HepG2 (cell line): ENCODE measurements around the gene SMARCA4. TPM values are rescaled to one million over a fixed set of nuclear protein-coding genes. Genes with fewer than 3 reads are reported as not detected.
A peak's percentile ranks its signal among the peaks of the same experiment; 100 is the strongest.

Experiments
- AKAP8 ChIP-seq: sonication (generic); formaldehyde crosslinking; IDR thresholded peaks from 2 replicates; pipeline ENCODE4 v1.5.1; 2020; ENCODE audit warnings: mild to moderate bottlenecking, missing genetic modification reagents
- ARHGAP35 ChIP-seq: sonication (generic); formaldehyde crosslinking; IDR thresholded peaks from 2 replicates; pipeline ENCODE4 v1.9.0; 2022; ENCODE audit warnings: mild to moderate bottlenecking, inconsistent platforms, moderate library complexity, missing genetic modification reagents, borderline replicate concordance
- BRCA1 ChIP-seq: sonication (generic); formaldehyde crosslinking; IDR thresholded peaks from 2 replicates; pipeline ENCODE4 v1.4.0; 2020; ENCODE audit warnings: missing genetic modification reagents
- ETV6 ChIP-seq: sonication (generic); formaldehyde crosslinking; conservative IDR thresholded peaks from 2 replicates; pipeline ENCODE4 v1.4.0; 2020; ENCODE audit warnings: missing genetic modification reagents
- HMG20B ChIP-seq: conservative IDR thresholded peaks from 2 replicates; pipeline ENCODE4 v1.6.1; 2016; ENCODE audit warnings: missing genetic modification reagents, missing compliant biosample characterization
- KLF12 ChIP-seq: sonication (generic); formaldehyde crosslinking; IDR thresholded peaks from 2 replicates; pipeline ENCODE4 v1.4.0; 2020; ENCODE audit warnings: missing genetic modification reagents, borderline replicate concordance
- NONO ChIP-seq, 2 experiments: fragments of 450-650 bp in 1 of 2; sonication (generic) in 1 of 2; formaldehyde crosslinking in 1 of 2; IDR thresholded peaks in 1 of 2; conservative IDR thresholded peaks in 1 of 2; 2 replicates each; pipeline versions ENCODE4 v1.6.1 to v1.8.0; 2017 to 2022; ENCODE audit warnings: mild to moderate bottlenecking in 1 of 2, missing genetic modification reagents in 1 of 2, moderate library complexity in 1 of 2
- NR2F1 ChIP-seq, 2 experiments: fragments of 450-650 bp in 1 of 2; formaldehyde crosslinking in 1 of 2; IDR thresholded peaks; 2 replicates each; pipeline versions ENCODE4 v1.5.0 to v1.6.1; 2016 to 2020; ENCODE audit warnings: mild to moderate bottlenecking in 1 of 2, missing compliant biosample characterization in 1 of 2, missing genetic modification reagents in 1 of 2, moderate library complexity in 1 of 2
- POLR2AphosphoS2 ChIP-seq: IDR thresholded peaks from 2 replicates; pipeline ENCODE4 v1.6.1; 2011; ENCODE audit warnings: low read depth, low read length, improper control_type of control experiment
- RNF2 ChIP-seq: fragments of 450-650 bp; conservative IDR thresholded peaks from 2 replicates; pipeline ENCODE4 v1.6.1; 2016; ENCODE audit warnings: low read depth
- SMAD3 ChIP-seq: sonication (generic); formaldehyde crosslinking; IDR thresholded peaks from 2 replicates; pipeline ENCODE4 v1.4.0; 2020; ENCODE audit warnings: missing genetic modification reagents
- SP140L ChIP-seq: sonication (generic); formaldehyde crosslinking; IDR thresholded peaks from 2 replicates; pipeline ENCODE4 v1.4.0; 2020; ENCODE audit warnings: missing genetic modification reagents, borderline replicate concordance
- U2AF1 ChIP-seq: fragments of 200-400 bp; formaldehyde crosslinking; optimal IDR thresholded peaks from 2 replicates; pipeline ENCODE3; 2017; ENCODE audit warnings: mild to moderate bottlenecking, low read depth, low read length
- ZNF101 ChIP-seq: sonication (generic); formaldehyde crosslinking; IDR thresholded peaks from 2 replicates; pipeline ENCODE4 v1.4.0; 2020; ENCODE audit warnings: mild to moderate bottlenecking, low read depth, missing genetic modification reagents, borderline replicate concordance
- ZNF678 ChIP-seq: sonication (generic); formaldehyde crosslinking; IDR thresholded peaks from 2 replicates; pipeline ENCODE4 v1.4.0; 2020; ENCODE audit warnings: mild to moderate bottlenecking, missing genetic modification reagents
- ZNF841 ChIP-seq: sonication (generic); formaldehyde crosslinking; IDR thresholded peaks from 2 replicates; pipeline ENCODE4 v1.8.1; 2023; ENCODE audit warnings: missing genetic modification reagents, borderline replicate concordance
- ZNF879 ChIP-seq: sonication (generic); formaldehyde crosslinking; IDR thresholded peaks from 2 replicates; pipeline ENCODE4 v1.8.1; 2023; ENCODE audit warnings: missing genetic modification reagents
- polyA plus RNA-seq, 8 experiments: library from polyadenylated mRNA; depleted of rRNA in 3 of 8; stranded (reverse) in 7 of 8; unstranded in 1 of 8; fragments of >200 nt; fragmentation: Illumina TruSeq in 4 of 8; extraction: Trizol in 4 of 8; gene quantifications; 2 replicates each; pipeline versions ENCODE4 v1.2.1 to v1.2.3, GENCODE V29; 2011 to 2016; ENCODE audit warnings: low read depth in 4 of 8, missing spikeins in 1 of 8, mixed read lengths in 1 of 8; ENCODE audit not compliant: insufficient read depth in 1 of 8
- total RNA-seq, 5 experiments: library from RNA; depleted of rRNA; stranded (reverse); fragments of >200 nt; fragmentation: Illumina TruSeq; extraction: Trizol; gene quantifications; 2 replicates each; pipeline ENCODE4 v1.2.3, GENCODE V29; 2016; ENCODE audit warnings: low read depth in 1 of 5
- TF ChIP-seq, protein P1 (sequence below): sonication (generic); formaldehyde crosslinking; IDR thresholded peaks from 2 replicates; pipeline ENCODE4 v1.8.1; 2023; ENCODE audit warnings: mild to moderate bottlenecking, missing genetic modification reagents, borderline replicate concordance
- TF ChIP-seq, protein P2 (sequence below): sonication (generic); formaldehyde crosslinking; IDR thresholded peaks from 2 replicates; pipeline ENCODE4 v1.4.0; 2020; ENCODE audit warnings: low read depth, mild to moderate bottlenecking, missing genetic modification reagents
- TF ChIP-seq, protein P3 (sequence below): sonication (generic); formaldehyde crosslinking; IDR thresholded peaks from 2 replicates; pipeline ENCODE4 v1.5.0; 2020; ENCODE audit warnings: missing genetic modification reagents, mild to moderate bottlenecking, borderline replicate concordance
- TF ChIP-seq, protein P4 (sequence below): sonication (generic); formaldehyde crosslinking; conservative IDR thresholded peaks from 2 replicates; pipeline ENCODE4 v1.4.0; 2020; ENCODE audit warnings: missing genetic modification reagents
- TF ChIP-seq, protein P5 (sequence below): sonication (generic); formaldehyde crosslinking; IDR thresholded peaks from 2 replicates; pipeline ENCODE4 v1.5.1; 2020; ENCODE audit warnings: missing genetic modification reagents, mild to moderate bottlenecking, borderline replicate concordance
- TF ChIP-seq, protein P6 (sequence below): sonication (generic); formaldehyde crosslinking; IDR thresholded peaks from 2 replicates; pipeline ENCODE4 v1.8.1; 2023; ENCODE audit warnings: mild to moderate bottlenecking, moderate library complexity, missing genetic modification reagents

The SMARCA4 gene
- total and polyA plus RNA-seq, 2 of the 13 experiments (the other 11 are each of a cell fraction or from before 2014, with no cell fraction given) = 25.4 to 45.9 TPM

DNA sequence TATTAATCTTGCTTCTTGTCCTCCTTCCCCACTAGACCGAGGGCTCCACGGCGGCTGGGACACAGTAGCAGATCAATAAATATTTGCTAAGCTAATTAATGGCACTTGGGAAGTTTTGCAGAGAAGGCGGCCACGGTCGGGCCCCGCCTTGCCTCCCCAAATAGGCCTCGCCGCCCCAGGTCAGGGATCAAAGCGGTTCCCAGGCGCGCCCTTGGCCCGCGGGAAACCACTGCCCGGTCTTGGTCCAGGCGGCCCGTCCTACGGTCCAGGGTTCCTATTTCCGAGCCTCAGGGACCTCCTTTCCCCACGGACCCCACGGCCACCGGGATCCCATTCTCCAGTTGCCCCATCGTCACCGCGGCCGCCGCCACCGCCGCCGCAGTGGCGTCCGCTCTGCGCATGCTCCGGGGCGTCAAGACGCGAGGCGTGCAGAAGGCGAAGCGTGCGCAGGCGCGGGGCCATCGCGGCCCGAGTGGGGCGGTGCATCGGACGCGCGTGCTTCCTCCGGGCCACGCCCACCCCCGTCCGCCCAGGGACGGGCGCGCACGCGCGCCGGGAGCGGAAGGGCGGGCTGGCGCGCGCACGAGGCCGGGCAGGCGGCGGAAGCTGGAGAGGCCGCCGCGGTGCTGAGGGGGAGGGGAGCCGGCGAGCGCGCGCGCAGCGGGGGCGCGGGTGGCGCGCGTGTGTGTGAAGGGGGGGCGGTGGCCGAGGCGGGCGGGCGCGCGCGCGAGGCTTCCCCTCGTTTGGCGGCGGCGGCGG lies at the start of gene SMARCA4 (continued):
- TF ChIP-seq POLR2AphosphoS2 = no peak
- TF ChIP-seq RNF2 = peak; percentile 69; the same call in 1 of the 2 replicates
- TF ChIP-seq, protein P1, sequence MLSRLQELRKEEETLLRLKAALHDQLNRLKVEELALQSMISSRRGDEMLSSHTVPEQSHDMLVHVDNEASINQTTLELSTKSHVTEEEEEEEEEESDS (CRISPR knock-in tag) = no peak
- TF ChIP-seq, protein P2, sequence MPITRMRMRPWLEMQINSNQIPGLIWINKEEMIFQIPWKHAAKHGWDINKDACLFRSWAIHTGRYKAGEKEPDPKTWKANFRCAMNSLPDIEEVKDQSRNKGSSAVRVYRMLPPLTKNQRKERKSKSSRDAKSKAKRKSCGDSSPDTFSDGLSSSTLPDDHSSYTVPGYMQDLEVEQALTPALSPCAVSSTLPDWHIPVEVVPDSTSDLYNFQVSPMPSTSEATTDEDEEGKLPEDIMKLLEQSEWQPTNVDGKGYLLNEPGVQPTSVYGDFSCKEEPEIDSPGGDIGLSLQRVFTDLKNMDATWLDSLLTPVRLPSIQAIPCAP = no peak
- TF ChIP-seq ZNF101 (CRISPR knock-in tag) = no peak
- TF ChIP-seq, protein P3, sequence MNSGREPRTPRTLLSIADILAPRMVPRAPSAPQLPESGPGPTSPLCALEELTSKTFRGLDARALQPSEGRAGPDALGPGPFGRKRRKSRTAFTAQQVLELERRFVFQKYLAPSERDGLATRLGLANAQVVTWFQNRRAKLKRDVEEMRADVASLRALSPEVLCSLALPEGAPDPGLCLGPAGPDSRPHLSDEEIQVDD (CRISPR knock-in tag) = peak; percentile 84; the same call in 1 of the 2 replicates
- TF ChIP-seq NONO (IDR thresholded peaks at IDR 0.05) = no peak
- 0 out of 2 replicates have a peak, but pooled peaks have one; percentile 29 for TF ChIP-seq NONO (CRISPR knock-in tag; conservative IDR thresholded peaks at IDR 0.05)
- peak; percentile 57; the same call in 1 of the 2 replicates for TF ChIP-seq BRCA1
- TF ChIP-seq KLF12 (CRISPR knock-in tag) = peak; percentile 13; the same call in 1 of the 2 replicates
- no peak for TF ChIP-seq ZNF879 (CRISPR knock-in tag)
- TF ChIP-seq, protein P4, sequence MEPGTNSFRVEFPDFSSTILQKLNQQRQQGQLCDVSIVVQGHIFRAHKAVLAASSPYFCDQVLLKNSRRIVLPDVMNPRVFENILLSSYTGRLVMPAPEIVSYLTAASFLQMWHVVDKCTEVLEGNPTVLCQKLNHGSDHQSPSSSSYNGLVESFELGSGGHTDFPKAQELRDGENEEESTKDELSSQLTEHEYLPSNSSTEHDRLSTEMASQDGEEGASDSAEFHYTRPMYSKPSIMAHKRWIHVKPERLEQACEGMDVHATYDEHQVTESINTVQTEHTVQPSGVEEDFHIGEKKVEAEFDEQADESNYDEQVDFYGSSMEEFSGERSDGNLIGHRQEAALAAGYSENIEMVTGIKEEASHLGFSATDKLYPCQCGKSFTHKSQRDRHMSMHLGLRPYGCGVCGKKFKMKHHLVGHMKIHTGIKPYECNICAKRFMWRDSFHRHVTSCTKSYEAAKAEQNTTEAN = peak; percentile 44; the same call in 1 of the 2 replicates
- peak; percentile 82; the same call in 1 of the 2 replicates for TF ChIP-seq ARHGAP35
- no peak for TF ChIP-seq ZNF841 (CRISPR knock-in tag)
- TF ChIP-seq, protein P5, sequence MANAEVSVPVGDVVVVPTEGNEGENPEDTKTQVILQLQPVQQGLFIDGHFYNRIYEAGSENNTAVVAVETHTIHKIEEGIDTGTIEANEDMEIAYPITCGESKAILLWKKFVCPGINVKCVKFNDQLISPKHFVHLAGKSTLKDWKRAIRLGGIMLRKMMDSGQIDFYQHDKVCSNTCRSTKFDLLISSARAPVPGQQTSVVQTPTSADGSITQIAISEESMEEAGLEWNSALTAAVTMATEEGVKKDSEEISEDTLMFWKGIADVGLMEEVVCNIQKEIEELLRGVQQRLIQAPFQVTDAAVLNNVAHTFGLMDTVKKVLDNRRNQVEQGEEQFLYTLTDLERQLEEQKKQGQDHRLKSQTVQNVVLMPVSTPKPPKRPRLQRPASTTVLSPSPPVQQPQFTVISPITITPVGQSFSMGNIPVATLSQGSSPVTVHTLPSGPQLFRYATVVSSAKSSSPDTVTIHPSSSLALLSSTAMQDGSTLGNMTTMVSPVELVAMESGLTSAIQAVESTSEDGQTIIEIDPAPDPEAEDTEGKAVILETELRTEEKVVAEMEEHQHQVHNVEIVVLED (CRISPR knock-in tag) = no peak; the same call in none of the 2 replicates
- TF ChIP-seq ETV6 = peak; percentile 62; the same call in 1 of the 2 replicates
- TF ChIP-seq HMG20B (CRISPR knock-in tag) = no peak; the same call in 1 of the 2 replicates
- no peak for TF ChIP-seq SMAD3 (CRISPR knock-in tag)
- TF ChIP-seq, protein P6, sequence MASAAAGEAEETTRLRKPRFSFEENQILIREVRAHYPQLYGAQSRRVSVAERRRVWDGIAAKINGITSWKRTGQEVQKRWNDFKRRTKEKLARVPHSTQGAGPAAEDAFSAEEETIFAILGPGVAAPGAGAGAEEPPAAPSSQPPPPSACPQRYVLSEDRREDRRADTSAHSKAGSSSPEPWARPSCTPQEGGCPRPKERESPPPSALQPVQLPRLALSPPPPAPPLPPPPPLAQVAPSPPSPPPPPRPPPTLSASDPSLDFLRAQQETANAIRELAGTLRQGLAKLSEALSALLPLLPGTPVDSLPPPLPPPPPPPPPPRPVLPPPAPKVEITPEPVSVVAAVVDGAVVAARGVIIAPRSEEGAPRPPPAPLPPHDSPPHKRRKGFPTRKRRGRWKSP (CRISPR knock-in tag) = peak; percentile 27; the same call in 1 of the 2 replicates
- no peak for TF ChIP-seq SP140L (CRISPR knock-in tag)
- TF ChIP-seq ZNF678 (CRISPR knock-in tag) = no peak
- TF ChIP-seq U2AF1 = peak; percentile 40
- TF ChIP-seq NR2F1 (CRISPR knock-in tag; IDR thresholded peaks at IDR 0.05) = peak in 1 of 2 experiments; percentile 50; a peak in 1 of 4 replicates
- peak; percentile 59; the same call in 1 of the 2 replicates for TF ChIP-seq AKAP8 (CRISPR knock-in tag)
